Measurements from ENCODE around the gene EARS2.

DNA sequence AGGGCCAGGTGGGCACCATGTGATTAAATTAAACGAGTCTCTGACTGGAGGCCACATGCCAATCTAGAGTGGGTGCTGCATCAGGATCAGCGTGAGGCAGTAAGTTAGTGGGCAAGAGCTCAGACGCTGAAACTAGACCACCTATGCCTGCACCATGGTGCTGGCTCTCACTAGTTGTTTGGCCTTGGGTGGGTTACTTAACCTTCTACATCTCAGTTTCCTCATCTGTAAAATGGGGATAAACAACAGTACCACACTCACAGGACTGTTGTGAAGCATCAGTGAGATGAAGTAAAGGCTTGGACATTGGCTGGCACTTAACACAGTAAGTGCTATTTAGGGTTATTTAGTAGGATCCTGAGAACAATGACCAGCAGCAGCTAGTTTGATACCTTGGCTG is 33.0 kb upstream of the EARS2 start:
- TF ChIP-seq RAD21 (IDR thresholded peaks at IDR 0.05; ENCODE audit: low read depth) (no peak), EGR1 (IDR thresholded peaks at IDR 0.05) (no peak), EP300 (IDR thresholded peaks at IDR 0.05; ENCODE audit: borderline replicate concordance) (no peak), CREB1 (IDR thresholded peaks at IDR 0.05; ENCODE audit: low read depth) (no peak)

Measured in Ishikawa (cell line).